Stimulated activated CD8-positive, alpha-beta memory T cell treated with anti-CD3 and anti-CD28 coated beads, Interleukin-4, amount 100 ng/mL, for 24 hours (primary cell): Measurements from ENCODE around the gene IRS2.

Source experiments
- DNase-seq: peaks from one replicate; pipeline ENCODE4 v3.0.0-alpha.2; 2020; ENCODE audit warnings: low read depth

Gene IRS2

DNA sequence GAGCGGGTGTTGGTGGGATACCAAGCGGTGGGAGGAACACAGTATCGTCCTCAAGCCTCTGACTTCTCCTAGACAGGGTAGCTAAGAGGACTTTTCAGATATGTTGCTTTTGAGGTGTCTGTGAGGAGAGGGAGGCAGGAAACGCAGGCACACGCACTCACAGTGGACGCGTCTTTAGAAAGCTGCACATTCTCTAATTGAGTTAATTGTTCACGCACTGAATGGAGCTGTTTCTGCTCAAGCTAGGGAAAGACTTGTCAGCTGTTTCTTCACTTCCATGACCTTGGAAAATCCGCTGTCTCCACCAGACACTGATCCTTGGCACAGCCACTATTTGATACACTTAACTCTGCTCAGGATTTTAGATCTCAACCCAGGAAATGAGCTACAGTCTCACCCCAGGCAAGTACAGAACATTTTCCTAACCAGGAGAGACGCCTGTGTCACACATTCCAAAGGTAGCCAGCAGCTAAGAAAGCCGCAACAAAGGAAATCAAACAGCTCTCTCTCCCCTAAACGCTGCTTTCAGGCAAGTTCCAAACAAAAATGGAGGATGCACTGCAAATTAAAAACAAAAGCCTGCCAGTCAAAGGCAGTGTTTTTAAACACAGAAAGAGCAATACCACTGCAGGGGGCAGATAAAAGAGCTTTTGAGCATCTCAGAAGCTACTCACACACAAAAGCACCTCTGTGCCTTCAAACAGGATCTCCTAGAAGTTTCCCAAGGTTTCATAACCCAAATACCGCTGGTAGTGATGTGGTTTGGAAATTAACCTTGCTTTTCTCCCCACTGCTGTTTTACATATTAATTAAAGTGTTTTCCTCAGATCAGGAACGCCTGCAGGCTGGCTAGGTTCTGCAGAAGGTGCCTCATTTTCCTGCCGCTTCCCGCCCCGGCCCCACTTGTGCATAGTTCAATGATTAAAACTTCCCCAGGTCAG is 57.3 kb downstream of the IRS2 start:
- no peak for DNase-seq

DNA sequence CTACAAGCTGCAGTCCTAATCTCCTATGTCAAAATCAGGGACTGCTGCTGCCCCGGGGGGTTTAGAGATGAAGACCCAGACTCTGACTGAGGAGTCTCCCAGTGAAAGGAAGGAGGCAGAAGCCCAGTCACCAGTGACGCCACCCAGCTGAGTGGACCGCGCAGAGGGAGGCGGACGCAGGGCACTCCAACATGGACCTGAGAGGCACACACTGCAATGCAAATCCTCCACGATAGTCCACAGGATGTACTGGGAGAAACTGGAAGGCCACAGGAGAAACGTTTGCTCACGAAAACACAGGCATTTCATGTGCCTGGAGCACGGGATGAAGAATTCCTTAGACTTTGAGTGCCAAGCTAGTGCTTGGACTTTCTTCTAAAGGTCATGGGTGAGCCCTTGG is 58.3 kb downstream of the IRS2 start:
- DNase-seq = no peak

DNA sequence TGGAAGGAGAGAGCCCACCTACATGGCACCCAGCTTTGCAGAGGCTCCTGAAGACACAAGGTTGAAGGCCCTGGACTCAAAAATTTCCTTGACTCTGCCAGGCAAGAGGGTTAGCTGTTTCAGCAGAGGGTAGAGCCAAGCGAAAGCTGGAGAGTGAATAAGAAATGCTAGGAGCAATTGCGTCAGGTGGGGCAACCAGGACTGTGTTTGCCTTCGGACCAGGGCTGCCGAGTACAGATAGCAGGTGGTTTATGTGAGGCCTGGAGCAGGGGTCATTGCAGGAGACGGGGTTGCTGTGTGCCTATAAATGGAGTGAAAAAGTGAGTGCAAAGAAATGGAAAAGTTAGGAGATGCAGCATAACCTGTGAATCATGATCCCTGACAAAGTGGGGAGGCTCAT is 59.1 kb downstream of the IRS2 start:
- DNase-seq = no peak

DNA sequence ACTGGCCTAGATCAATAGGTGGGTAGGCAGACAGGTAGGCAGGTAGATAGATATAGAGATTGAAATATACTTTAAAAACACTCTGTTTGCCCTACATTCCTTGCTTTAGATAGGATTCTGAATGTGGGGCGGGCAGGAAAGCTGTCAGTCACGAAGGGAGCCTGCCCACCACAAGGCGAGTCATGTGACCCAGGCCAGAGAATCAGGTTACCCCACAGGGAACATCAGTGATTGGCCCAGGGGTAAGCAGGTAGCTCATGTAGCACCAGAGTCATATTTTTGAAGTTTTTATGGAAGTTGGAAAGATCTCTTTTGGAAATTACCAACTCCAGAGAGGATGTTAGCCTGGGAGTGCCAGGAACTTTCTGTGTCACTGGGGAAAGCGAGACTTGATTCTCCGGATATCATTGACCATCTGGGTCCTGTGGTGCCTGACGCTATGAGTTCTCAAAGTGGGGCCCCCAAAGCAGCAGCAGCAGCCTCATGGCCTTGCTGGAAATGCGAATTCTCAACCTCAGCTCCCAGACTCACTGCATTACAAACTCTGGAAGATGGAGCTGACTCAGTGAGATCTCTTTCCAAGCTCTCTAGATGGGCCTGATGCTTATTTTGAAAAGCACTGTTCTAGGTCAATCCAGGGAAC is 60.3 kb downstream of the IRS2 start:
- DNase-seq = no peak

DNA sequence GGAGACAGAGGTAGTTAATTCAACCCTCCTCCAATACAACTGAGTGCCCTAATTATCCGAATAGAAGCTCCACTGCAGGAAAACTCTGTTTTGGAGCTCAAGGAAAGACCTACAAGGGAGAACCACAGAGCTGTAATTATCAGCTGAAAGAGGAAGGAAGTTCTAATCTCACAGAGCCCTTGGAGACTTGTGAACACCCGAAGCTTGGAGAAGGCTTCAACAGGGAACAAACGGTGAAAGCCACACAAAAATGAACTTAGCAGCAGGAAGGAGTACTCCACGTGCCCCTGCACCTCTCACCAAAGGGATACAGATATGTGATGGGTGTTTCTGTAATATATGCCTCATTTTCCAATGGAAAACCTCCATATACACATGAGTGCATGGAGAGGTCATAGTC is 61.1 kb downstream of the IRS2 start:
- no peak for DNase-seq

DNA sequence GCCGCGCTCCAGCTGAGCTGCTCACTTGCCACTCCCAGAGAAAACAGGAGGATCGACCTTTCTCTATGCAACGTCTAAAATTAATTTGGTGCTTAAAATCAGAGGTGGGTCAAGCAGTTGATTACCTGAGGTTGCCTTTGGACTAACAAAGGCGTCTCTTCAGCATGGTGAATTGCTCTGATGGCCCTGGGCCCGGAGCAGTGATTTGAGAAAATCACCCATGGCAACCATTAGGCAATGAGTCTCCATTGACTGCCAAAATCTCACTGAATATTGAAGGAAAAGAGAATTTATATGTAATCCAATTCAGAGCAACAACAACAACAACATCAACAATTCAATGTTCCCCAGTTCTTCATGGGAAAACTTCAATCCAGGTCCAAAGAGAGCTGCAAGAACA is 61.8 kb downstream of the IRS2 start:
- no peak for DNase-seq

DNA sequence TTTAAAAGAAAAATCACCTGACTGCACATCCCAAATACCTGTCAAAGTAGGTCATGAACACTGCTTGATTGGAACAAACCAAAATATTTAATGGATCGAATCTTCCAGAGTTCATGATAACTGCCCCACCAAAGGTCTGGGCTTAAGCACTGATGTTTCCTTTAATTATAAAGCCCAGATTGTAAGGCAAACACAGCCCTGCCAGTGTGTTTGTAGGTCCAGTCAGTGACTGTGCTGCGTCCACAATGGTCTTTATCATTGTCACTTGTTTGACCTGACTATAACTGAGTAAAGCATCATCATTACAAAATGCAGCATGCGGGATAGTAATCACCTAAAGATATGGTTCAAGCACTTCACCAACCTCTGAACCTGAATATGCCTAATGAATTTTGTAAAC is 63.3 kb downstream of the IRS2 start:
- DNase-seq = no peak

DNA sequence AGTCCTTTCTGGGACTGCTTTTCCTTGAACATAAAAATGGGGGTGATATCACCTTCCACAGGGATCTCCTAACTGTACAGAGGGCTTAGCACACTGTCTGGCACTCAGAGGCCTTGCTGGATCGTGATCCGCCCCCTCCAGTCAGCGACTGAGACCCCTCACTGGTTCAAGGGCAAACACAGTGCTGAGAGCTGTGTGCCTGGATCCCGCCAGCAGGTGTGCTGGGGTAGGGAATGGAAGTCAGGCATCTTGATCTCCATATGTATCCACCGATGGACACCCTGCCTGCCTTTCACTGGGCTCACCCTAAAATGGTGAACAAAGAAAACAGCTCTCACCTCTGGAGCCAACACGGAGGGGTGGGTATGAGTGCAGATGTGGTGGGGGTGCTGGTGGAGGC is 64.3 kb downstream of the IRS2 start:
- DNase-seq = no peak

DNA sequence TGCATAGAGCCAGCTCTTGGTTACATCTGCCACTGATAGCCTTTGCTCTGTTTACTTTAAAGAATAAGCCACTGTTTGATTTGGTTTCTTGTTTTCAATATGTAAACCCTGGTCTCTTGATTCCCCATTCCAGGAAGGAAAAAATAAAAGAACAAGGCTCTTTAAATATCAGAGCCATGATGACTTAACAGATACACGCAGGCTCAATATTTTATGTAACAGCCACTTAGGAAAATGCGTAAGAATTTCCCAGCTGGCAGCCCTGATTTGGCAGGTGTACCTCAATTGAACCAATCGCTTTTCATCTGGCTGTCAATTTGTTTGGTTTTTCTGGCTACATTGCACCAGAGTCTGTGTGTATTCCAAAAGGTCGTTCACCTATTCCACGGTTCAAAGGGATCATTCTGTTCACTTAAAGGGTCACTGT is 65.6 kb downstream of the IRS2 start:
- no peak for DNase-seq

DNA sequence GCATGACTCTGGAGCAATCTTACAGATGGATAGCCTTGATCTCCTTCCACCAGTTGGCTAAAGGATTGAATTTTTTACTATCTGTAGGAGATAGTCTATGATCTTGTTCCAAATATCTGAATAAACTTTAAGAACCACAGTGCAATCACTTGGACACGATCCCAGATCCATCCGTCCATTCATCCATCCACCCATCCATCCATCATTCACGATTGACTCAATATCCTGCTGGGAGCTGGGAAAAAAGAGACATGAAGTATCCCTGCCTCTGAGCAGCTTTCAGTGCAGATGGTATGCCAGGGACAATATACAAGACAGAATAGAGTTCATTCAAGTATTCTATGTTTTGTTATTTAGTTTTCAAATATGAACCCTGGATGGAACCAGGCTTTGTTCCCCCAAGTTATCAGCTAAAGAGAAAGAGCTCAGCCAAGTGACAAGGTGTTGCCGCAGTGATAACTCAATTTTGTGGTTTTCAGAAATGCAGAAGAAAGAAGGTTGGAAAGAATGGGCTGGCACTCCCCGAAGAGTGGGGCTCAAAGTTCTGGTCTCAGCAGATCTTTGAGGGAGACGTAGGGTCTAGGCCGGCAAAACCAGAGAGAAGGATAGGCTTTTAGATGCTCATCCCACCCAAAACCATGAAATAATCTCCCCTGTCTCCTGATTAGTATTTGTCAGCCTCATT is 66.3 kb downstream of the IRS2 start:
- no peak for DNase-seq

DNA sequence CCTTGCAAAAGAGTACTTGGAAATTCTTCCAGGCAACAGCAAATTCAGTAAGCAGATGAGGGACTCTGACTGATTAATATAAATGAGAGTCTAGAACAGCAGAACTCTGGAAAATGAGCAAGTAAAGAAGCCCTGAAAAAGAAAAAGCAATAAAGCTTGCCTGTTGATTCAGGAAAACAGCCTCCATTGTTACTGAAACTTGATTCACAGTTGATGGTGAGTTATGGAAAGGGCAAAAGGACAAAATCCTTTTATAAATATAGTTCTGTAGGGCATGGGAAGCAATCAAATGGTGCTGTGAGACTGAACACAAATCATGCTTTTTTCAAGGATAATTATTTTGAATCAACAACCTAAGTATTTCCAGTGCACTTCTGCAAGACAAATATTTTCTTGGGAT is 67.7 kb downstream of the IRS2 start:
- no peak for DNase-seq

DNA sequence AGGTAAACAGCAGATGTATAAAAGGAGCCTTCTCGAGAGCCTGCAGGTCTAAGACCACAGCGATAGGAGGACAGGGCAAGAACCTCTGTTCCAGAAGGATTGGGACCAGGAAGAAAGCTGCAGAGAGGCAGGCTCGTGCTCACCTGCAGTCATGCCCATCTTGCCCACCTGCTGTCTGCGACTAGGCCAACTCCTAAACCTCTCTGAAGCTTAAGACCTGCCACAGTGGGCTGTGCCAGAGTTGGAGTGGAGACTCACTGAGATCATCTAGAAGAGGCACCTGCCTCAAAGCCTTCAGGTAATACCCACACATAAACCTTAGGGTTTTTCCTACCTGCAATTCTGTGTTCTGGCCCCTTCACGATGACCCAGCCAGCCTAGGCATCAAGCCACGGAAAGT is 68.7 kb downstream of the IRS2 start:
- no peak for DNase-seq

DNA sequence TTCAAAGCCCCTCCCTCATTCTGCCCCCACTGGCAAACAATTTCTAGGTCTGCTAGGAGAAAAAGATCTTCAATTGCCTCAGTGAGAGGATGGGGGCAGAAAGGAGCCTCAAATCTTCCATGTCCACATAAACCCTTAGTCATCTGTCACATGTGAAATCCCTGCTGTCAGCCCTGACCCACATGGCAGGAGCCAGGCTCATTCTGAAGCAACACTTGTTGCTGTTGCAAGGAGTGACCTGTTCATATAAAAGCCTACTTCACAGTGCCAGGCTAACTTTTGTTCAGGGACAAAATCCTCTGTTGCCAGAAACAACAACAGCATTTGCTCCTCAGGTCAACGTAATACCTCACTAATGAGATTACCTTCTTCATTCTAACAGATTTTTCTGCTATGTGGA is 70.5 kb downstream of the IRS2 start:
- no peak for DNase-seq

DNA sequence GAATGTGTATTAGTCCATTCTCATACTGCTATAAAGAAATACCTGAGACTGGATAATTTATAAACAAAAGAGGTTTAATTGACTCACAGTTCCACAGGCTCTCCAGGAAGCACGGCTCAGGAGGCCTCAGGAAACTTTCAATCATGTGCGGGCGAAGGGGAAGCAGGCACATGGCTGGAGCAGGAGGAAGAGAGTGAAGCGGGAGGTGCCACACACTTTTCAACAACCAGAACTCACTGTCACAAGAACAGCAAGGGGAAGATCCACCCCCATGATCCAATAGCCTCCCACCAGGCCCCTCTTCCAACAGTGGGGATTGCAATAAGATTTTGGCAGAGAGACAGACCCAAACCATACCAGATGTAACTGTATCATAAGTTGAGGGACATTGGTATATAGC is 72.7 kb downstream of the IRS2 start:
- DNase-seq = no peak

DNA sequence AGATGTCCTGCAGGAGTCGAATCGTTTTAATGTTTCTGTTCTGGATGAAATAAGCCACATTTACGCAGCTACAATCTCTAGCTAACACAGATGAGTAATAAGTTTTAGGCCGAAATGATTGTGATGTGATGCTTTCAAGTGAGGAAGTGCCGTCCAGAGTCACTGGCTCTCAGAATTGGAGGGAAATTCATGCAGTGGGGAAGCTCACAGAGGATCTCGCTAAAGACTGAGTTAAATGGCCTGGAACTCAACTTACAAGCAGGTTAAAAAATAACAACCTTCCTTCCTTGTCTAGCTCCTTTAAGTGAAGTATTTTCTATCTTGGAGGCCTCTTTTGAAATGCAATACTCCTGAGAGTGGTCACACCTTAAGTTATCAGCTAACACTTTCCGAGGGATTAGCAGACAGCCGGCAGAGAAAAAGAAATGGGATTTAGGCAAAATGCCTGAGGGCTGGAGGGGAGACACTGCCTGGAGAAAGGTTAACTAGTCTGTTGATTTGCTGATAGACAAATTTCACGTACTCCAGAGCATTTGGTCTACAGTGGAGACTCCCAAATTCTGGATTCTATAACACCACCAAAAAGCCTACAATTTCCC is 74.2 kb downstream of the IRS2 start:
- no peak for DNase-seq

DNA sequence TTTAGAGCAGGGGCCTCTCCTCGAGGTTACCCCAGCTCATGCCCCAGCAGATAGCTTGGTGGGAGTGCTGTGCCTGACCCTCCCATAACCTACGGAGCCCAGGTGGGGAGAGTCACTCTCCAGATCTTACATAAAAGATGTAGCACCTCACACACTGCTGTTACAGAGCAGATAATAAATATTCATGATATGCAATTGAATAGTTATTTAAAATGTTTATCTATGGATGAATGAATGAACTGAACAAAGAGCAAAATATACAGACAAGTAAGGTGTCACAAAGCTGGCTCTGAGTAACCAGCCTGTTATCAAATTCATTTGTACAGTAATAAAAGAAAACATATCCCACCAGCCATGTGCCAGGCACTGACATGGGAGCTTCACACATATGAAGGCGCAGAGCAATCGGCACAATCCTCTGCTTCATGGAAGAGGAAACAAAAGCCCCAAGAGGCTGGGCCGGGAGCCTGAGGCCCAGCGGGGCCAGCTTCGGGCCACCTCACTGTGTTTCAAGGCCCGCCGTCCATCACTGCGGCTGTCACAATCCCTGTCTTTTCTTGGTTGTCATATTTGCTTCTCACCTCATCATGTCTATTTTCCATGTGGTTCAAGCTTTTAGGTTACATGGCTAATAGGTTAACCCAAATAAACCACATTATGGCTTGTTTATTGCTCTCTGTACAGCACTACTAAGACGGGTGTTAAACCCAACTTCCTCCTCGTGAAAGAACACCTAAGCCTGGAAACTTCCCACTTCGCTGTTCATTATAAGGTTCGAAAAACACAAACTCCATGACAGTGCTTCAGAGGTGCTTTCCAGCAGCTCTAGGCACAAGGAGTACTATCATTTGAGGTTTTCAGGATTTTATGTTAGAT is 78.4 kb downstream of the IRS2 start:
- DNase-seq = no peak

DNA sequence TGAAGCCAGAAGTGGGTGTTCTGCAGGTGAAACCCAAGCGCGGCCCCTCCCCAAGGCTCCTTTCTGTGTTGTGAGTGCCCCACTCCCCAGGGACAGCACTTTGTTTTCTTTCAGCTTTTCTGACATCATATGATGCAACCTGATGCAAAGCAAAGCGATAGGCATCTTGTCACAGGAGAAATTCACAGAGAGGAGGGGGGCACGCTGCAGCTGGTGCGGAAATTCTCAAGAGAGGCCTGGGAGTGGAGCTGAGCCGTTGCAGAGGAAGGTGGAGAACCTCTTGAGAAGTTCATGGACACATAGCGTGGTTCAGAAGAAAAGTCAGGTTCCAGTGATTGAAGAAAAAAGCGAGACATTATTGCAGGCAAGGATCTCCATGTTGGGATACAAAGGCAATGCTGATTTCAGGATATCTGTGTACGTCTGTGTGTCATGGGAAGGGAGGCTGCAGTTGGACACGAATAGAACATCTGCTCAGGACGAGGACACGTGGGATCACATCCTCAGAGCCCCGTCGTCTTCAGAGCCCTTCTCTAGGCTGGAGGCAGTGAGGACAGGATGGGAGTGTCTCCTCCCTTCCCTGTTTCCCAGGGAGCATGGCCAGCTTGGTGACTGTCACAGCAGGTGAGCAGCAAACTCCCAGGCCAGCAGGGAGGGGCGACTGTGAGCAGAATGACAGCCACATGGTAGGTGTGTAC is 79.2 kb downstream of the IRS2 start:
- DNase-seq = no peak

DNA sequence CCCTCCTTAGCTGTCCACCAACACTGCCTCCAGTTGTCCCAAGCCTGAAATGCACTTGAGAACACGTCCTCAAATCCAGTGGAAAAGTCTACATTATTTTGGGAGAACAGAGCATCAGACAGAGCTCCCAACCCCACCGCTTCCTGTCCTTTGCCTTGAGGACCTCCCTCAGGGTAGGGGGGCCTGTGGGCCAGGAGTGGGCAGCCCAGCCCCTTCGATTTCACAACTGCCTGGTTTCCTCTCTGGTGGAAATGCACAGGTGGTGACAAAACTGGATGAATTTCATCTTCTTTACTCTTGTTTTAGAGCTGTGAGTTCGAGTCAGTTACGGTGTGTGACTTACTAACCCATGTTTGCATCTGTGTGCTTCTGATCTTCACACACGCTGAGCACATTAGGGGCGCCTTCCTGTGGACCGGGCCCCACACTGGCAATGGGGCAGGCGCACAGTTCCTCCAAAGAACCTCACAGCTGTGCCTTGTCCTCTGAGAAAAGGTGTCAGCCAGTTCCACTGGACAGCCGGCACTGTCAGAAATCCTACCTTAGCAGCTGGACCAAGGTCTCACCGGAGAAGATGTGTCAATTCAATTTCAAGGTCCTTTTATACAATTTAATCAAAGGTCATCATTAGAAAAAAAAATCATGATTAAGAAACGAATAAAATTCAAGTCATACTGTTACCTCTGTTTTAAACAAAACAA is 80.2 kb downstream of the IRS2 start:
- DNase-seq = no peak

DNA sequence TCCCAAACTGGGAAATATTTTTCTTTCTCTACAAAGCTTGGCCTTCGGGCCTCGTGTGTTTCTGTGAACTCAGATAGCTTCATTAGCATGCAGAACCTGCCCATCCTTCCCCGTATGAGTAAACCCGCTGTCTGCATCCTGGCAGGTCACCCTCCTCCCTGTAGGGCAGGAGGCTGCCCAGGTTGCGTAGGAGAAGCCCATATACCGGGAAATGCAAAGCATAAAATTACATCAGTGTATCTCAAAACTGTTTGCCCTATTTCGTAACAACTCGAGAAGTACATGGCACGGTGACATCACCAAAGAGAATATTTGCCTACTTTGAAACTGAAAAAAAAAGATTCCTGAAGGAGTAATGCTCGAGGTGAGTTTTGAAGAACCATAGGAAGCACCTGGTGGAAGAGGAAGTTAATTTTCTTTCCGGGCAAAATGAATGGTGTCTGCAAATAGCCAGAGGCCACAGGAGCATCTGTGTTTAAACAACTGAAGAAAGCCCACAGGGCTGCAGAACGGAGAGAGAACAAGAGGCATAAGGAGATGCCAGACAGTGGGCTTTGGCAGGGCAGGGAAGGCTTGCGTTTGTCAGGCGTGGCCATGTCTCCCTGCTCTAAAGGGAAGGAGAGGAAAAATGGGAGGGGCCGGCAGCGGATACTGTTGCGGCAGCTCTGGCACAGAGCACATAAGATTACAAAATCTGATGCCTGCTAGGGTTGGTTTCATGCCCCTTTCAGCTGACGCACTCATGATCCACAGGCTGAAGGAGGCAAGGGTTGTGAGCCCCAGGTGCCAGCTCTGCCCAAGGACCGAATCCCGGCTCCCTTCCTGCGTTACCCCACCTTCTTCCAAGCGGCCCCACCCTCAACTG is 81.4 kb downstream of the IRS2 start:
- no peak for DNase-seq
